Urothelium cell line (cell line): ENCODE data around the gene ICAM3.
"Not testable (repeated sequence)": the region's sequence is repeated elsewhere in the genome, so short reads cannot be mapped to it uniquely, and the experiment has no call there.

Experiments
- DNase-seq: peaks from one replicate; pipeline ENCODE4 v3.0.0; 2011; ENCODE audit warnings: low spot score, mixed read lengths
- FAIRE-seq: peaks from 2 replicates; lab custom pipeline; 2011; peaks lifted over from hg19 to GRCh38; lab: Jason Lieb, UNC

Gene ICAM3

GRCh38 chr19:10339380-10339960 is at the start of gene ICAM3:
TSS of gene ICAM3 (minus strand) at chr19:10339624. CDS start at chr19:10339614, 10 bp downstream.
- FAIRE-seq, result no peak
- no peak for DNase-seq

- FAIRE-seq (no peak), DNase-seq (peak; percentile 51)
Measured at GRCh38 chr19:10388957-10389356, 49.5 kb upstream of the ICAM3 start.

DNA sequence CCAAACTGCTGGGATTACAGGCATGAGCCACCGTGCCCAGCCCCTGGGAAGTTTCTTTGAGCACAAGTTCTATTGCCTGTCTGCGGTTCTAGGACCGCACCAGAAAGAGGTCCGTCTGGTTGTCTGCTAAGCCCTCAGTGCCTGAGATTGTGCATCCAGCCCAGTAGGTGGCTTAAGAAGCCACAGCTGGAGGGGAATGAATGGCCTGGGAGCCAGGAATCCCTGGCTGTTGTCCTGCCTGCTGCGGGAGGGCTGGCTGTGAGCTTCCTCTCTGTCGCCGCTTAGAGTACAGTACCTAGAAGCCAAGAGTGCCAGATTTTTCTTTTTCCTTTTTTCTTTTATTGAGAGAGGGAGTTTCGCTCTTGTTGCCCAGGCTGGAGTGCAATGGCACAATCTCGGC is 45.2 kb upstream of the ICAM3 start:
- FAIRE-seq (no peak), DNase-seq (no peak)

- FAIRE-seq, DNase-seq: not testable (repeated sequence)
Measured at GRCh38 chr19:10383223-10383499, 43.7 kb upstream of the ICAM3 start.

GRCh38 chr19:10380313-10381102 is 41.1 kb upstream of the ICAM3 start, which contains the start of gene TYK2:
TSS of gene TYK2 (minus strand) at chr19:10380572. CDS start at chr19:10378406, 2,166 bp downstream.
- FAIRE-seq, result peak; percentile 74

DNA sequence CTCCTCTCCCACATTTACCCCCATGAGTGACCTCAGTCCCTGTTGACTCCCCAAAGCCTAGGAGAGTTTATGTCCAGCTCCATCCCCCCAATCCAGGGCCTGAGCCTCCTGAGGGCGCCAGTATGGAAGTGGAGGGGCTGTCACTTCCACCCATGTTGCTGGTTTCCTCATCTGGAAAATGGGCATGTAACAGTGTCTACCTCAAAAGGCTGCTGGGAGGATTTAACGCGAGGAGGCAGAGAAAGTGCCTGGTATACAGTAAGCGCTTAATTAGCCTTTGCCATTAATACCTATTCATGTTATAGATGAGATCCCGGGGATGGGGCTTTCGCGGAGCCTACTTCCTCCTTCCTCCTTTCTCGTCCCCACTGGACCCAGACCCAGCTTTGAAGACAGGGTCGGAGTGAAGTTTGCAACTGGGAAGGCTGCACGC is 40.5 kb upstream of the ICAM3 start:
- FAIRE-seq (no peak), DNase-seq (no peak)

More at GRCh38 chr19:10380313-10381102, 41.1 kb upstream of the ICAM3 start, which contains the start of gene TYK2:
- peak; percentile 99 for DNase-seq

GRCh38 chr19:10378124-10378523 is 38.7 kb upstream of the ICAM3 start:
- DNase-seq, result no peak
- FAIRE-seq, result no peak

DNA sequence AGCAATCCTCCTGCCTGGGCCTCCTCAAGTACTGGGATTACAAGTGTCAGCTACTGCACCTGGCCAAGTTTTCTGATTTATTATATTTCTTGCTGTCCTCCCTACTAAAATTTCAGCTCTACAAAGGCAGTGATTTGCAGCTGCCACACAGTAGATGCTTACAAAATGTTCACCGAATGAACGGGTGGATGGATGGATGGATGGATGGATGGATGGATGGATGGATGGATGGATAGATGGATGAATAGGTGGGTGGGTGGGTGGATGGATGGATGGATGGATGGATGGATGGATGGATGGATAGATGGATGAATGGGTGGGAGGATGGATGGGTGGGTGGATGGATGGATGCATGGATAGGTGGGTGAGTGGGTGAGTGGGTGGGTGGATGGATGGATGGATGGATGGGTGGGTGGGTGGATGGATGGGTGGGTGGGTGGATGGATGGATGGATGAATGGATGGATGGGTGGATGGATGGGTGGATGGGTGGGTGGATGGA is 37.8 kb upstream of the ICAM3 start:
- not testable (repeated sequence) for DNase-seq, FAIRE-seq

- no peak for DNase-seq
- no peak for FAIRE-seq
Measured at GRCh38 chr19:10374931-10375330, 35.5 kb upstream of the ICAM3 start.

- DNase-seq, result no peak
- FAIRE-seq, result no peak
Measured at GRCh38 chr19:10372690-10373089, 33.3 kb upstream of the ICAM3 start.

- no peak for FAIRE-seq
- no peak for DNase-seq
Measured at GRCh38 chr19:10368101-10368803, 28.8 kb upstream of the ICAM3 start.

- not testable (repeated sequence) for FAIRE-seq, DNase-seq
Measured at GRCh38 chr19:10366950-10367512, 27.6 kb upstream of the ICAM3 start.

- DNase-seq (no peak), FAIRE-seq (no peak)
Measured at GRCh38 chr19:10365518-10365917, 26.1 kb upstream of the ICAM3 start.

DNA sequence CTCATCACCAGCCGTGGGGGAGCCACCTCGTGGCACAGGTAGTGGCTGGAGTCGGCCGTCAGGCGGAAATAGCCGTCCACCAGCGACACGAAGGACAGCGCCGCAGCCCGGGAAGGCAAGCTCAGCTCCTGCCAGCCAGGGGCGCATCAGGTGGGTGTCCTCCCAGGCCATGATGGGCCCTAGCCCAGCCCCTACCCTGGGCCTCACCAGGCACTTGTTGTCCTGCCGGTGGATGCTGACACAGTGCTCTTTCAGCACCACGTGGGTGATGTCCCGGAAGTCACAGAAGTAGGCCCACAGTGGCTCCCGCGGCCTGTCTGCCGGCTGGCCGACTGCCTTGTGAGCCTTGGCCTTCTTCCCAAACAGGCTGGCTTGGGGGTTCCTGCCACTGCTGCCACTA is 25.2 kb upstream of the ICAM3 start:
- no peak for DNase-seq
- FAIRE-seq, result no peak

- FAIRE-seq (no peak), DNase-seq (no peak)
Measured at GRCh38 chr19:10363789-10364281, 24.4 kb upstream of the ICAM3 start.

DNA sequence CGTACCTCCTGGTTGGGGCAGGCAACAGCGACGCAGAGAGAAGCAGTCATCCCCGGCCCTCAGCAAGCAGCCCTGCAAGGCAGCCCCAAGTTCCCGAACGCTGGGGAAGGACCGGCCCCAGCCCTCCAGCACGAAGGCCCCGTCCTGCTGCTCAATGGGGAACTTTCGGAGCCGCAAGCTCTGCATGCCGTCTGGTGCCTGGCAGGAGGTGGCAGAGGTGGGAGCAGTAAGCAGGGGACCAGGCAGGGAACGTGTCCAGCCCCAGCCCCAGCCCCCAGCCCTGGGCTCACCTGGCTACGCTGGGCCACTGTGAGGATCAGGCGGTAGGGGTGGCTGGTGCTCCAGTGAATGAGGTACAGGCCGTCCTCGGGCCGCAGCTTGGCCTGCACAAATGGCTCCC is 22.8 kb upstream of the ICAM3 start:
- DNase-seq (no peak), FAIRE-seq (no peak)

DNA sequence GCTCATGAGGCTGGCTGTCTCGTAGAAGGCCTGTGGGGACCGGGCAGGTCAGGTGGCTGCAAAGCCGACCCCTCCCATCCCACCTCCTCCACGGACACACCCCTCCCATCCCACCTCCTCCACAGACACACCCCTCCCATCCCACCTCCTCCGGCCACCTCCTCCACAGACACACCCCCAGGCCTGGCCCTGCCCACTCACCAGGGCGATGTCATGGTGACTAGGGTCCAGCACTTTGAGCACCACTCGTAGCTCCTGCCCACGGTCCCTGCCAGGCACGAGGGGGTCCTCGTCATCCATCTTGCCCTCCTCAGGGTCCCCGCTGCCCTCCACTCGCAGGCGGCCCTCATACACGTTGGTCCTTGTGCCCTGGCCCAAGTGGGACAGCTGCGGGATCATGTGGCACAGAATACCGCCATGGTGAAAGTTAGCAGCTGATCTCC is 22.2 kb upstream of the ICAM3 start:
- FAIRE-seq, result no peak
- DNase-seq, result no peak

DNA sequence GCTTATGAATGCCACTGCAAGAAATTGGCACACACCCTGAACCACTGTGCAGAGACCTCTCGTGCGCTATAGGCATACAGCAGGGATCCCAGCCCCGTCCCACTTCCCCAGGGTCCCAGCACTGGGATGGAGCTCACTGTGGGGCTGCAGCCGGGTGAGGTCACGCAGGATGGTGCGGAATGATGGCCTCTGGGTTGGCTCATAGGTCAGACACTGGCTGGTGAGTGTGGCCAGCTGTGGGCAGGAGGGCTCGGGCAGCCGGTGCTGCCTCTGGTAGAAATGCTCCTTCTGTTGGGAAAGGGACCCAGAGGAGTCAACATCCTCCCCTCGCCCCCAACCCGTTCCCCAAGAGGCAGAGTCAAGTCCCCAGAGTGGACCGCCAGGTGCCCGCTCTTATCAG is 17.0 kb upstream of the ICAM3 start:
- no peak for FAIRE-seq
- no peak for DNase-seq

DNA sequence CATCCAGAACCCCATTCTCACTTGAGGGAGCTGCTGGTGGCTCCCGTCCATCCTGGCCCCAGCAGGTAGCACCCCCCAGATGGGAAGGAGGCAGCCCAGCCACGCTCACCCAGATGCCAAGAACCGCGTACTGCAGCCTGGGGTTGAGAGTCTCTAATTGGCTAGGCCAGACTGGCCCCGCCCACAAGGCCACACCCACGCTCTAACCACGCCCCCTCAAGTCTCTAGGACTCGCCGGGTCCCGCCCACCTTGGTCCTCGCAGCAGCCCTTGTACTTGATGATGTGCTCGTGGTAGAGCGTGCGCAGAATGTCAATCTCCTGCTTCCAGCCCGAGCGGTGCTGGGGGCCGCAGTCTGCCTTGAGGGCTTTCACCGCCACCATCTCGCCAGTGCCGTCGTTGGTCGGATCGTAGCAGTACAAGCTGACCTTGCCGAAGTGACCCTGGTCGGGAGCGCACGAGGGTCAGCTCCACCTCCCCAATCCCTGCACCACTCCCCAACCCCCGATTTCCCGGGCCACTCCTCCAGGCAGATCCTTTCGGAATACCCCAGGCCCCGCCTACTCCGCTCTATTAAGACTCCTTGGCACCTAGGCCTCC is 14.5 kb upstream of the ICAM3 start:
- no peak for FAIRE-seq
- no peak for DNase-seq
